Measurements from ENCODE around the gene GSTO2.

Gene GSTO2

DNA sequence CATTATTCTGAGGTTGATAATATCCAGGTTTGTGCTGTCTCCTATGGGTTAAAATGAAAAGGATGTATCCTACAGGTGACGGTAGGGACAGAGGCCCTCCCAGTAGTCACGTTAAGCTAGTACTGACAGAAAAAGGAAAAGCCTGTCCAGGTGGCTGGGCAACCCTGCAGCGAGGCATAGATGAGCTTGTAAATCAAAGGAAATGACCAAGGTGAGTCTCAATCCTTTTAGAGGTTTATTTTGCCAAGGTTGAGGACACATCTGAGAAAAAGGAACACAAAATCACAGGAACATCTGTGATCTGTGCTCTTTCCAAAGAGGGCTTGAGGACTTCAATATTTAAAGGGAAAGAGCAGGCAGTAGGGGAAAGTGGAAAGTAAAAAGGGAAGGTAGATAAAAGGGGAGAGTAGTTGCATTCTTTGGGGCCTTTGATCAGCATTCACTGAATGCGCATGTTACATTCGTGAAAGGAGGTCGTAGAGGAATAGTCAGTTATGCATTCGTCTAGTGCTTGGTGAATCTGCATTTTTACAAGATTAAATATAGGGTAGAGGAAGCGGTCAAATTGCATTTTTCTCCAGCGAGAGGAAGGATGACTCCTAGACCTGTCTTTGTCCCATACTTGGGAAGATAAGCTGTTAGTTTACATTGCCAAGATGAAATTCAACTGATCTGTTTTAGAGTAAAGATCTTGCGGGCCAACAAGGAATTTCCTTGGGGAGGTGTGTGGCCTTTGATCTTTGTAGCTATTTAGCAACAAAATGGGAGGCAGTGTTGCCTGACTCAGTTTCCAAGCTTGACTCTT lies 15.2 kb upstream of the GSTO2 start:
- DNase-seq (ENCODE audit: insufficient read length, low spot score) = no peak
- TF ChIP-seq CTCF (IDR thresholded peaks at IDR 0.05; ENCODE audit: insufficient read depth, missing control alignments) = no peak
- FAIRE-seq = no peak

GRCh38 chr10:104254493-104255310 lies 14.3 kb upstream of the GSTO2 start, which contains the start of gene GSTO1:
GSTO1 (plus strand) TSS chr10:104254892; CDS start chr10:104254929, 37 bp downstream.
- DNase-seq (ENCODE audit: insufficient read length, low spot score) (no peak), FAIRE-seq (no peak)
- no peak for TF ChIP-seq CTCF (IDR thresholded peaks at IDR 0.05; ENCODE audit: insufficient read depth, missing control alignments)

DNA sequence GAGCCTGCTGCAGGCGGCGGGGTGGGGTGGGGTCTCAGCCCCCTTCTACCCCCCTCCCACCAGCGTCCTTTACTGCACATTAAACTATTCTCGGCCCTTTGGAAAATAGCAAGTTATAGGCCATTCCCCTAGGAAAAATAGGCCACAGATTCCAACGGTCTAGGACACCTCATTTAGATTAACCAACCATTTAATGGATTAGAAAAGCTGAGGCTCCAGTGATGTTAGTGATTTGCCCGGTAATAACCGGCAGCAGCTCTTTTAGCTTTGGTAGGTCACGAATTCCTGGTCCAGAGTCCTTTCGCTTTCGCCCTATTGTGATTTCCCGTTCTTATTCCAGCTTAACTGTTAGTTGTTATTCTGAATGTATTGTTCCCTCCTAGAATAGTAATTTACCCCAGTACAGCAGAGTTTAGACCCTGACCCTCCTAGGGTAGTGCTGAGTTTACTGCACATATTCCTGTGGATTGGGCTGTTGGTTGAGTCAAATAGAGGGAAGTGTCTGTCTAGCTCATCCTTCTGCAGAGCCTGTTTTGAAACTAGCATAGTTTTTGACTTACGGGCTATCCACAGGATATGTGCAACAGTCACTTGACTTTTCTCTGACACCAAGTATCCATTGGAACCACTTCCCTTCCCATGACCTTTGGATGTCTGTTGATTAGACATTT lies 13.5 kb upstream of the GSTO2 start:
- no peak for DNase-seq (ENCODE audit: insufficient read length, low spot score)
- no peak for TF ChIP-seq CTCF (IDR thresholded peaks at IDR 0.05; ENCODE audit: insufficient read depth, missing control alignments)
- FAIRE-seq = no peak

DNA sequence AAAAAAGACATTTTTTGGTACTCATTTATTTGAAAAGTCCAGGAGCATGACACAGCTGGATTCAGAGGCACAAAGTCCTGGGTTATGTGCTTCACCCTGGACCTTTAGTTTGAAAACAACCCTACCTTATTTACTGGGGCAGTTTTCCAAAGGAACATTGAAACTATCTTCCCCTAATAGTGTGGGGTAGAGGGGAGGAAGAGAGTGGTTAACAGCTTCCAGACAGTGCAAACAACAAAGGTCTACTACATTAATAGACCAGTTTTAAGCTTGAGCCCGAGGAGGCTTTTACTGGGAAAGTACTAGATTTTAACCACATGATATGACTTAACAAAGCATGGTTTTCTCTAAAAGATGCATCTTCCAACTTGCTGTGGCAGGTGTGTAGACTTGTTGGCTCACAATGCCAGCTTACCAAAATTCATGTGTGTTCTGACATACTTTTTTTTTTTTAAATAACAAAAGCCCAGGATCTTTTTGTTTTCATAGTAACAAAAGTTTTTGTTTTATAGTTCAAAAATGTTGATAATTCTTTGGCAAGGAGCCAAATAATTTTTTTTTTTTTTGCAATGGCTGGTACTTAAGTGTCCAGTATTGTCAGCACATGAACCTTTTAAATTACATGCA lies 12.5 kb upstream of the GSTO2 start:
- no peak for TF ChIP-seq CTCF (IDR thresholded peaks at IDR 0.05; ENCODE audit: insufficient read depth, missing control alignments)
- no peak for DNase-seq (ENCODE audit: insufficient read length, low spot score)
- FAIRE-seq = no peak

DNA sequence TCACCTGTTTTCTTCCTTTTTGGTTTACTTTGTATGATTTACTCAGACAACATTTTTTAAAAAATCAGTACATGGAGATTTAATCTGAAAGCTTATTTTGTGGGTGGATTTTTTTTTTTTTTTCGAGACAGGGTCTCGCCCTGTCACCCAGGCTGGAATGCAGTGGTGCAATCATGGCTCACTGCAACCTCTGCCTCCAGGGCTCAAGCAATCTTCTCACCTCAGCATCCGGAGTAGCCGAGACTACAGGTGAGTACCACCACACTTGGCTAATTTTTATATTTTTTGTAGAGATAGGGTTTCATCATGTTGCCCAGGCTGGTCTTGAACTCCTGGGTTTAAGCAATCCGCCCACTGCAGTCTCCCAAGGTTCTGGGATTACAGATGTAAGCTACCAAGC lies 11.7 kb upstream of the GSTO2 start:
- TF ChIP-seq CTCF (IDR thresholded peaks at IDR 0.05; ENCODE audit: insufficient read depth, missing control alignments) = no peak
- FAIRE-seq (no peak), DNase-seq (ENCODE audit: insufficient read length, low spot score) (no peak)

- no peak for TF ChIP-seq CTCF (IDR thresholded peaks at IDR 0.05; ENCODE audit: insufficient read depth, missing control alignments)
- FAIRE-seq (no peak), DNase-seq (ENCODE audit: insufficient read length, low spot score) (no peak)
Observed at GRCh38 chr10:104258209-104258608, 10.8 kb upstream of the GSTO2 start.

All from D721Med (cell line).